Measurements from ENCODE around the gene DNAI2. TPM values are rescaled to one million over a fixed set of nuclear protein-coding genes. Genes with fewer than 3 reads are reported as not detected.
A peak's percentile ranks its signal among the peaks of the same experiment; 100 is the strongest.

The DNAI2 gene
- total RNA-seq, 1 experiment from 2014 or later: not detected

- DNase-seq (ENCODE audit: low read depth): peak; percentile 10
These were observed 32.0 kb downstream of the DNAI2 start for GRCh38 chr17:74305865-74306654.

- DNase-seq (ENCODE audit: low read depth): peak; percentile 28
These were observed 34.1 kb downstream of the DNAI2 start for GRCh38 chr17:74307984-74308773.

- DNase-seq (ENCODE audit: low read depth): no peak
These were observed 35.9 kb downstream of the DNAI2 start for GRCh38 chr17:74309902-74310301.

- DNase-seq (ENCODE audit: low read depth): no peak
These were observed 40.8 kb downstream of the DNAI2 start for GRCh38 chr17:74314877-74315276.

DNA sequence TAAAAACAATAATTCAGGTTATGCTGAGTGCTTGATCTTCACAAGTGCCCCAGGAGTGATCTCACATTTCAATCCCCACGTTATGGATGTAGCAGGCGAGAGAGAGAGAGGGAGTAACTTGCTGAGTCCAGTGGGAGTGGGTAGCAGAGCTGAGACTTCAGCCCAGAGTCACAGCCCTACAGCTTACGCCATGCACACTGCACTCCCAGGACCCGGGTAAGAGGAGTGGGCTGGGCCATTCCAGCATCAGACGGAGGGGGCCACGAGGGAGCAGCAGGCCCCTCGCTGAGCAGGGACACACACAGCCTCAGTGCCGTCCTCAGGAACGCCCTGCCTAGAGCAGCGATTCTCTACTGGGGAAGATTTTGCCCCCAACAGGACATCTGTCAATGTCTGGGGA lies 42.2 kb downstream of the DNAI2 start:
- no peak for DNase-seq (ENCODE audit: low read depth)

- no peak for DNase-seq (ENCODE audit: low read depth)
These were observed 43.0 kb downstream of the DNAI2 start for GRCh38 chr17:74317071-74317470.

DNA sequence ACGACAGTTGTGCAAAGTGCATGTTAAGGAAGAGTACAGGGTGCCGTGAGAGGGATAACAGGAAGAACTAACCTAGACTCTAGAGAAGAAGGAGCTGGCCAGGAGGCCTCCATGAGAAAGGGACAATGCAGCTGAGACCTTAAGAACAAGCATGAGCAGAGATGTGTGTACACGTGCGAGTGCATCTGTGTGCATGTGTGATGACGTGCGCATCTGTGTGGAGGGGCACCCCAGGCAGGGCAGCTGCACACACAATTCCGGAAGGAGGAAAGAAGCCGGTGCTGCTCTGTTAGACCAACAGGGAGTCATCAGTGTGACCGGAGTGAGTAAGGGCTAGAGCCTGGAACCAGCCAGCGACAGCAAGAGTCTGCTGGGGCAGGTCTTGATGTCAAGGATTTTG lies 44.4 kb downstream of the DNAI2 start:
- no peak for DNase-seq (ENCODE audit: low read depth)

DNA sequence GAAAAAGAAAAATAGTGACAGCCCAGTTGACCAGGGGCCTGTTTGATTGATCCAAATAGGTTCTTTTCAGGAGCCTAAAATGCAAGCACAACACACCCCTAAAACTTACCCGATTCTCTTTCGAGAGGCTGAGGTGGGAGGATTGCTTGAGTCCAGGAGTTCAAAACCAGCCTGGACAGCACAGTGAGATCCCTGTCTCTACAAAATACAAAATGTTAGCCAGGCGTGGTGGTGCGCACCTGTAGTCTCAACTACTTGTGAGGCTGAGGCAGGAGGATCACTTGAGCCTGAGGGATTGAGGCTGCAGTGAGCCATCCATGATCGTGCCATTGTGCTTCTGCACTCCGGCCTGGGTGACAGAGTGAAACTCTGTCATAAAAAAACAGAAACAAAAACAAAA lies 50.5 kb downstream of the DNAI2 start:
- DNase-seq (ENCODE audit: low read depth): no peak

GRCh38 chr17:74325376-74325742 lies 51.3 kb downstream of the DNAI2 start:
- no peak for DNase-seq (ENCODE audit: low read depth)

DNA sequence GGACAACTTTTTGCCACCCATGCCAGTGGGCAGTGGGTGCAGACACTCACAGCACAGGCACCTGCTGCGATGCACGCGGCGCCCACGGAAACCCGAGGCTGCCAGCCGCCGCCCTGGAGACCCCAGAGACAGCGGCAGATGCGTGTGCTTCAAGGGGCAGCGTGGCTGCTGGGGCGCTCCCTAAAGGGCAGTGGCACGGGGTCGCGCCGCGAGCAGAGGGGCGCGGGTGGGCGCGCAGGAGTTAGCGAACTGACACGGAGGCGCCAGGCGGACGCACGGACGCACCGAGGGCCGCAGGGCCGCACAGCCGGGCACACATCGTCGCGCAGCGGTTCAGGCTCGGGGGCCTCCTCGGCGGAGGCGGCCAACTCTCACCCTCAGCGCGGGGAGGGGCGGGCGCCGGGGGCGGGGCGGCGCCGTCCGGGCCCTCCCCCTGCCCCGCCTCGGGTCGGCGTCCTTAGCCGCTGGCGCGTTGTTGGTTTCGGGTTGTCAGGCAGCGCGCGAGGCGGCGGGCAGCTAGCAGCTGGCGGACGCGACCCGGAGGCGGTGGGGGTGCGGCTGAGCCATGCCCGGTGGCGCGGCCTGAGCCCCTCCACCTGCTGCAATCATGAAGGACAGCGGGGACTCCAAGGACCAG lies 51.8 kb downstream of the DNAI2 start, which contains the start of gene KIF19:
TSS of gene KIF19 (plus strand) at position 484 of the 637 bp plus-strand sequence. CDS start at position 608, 124 bp downstream.
- no peak for DNase-seq (ENCODE audit: low read depth)

DNA sequence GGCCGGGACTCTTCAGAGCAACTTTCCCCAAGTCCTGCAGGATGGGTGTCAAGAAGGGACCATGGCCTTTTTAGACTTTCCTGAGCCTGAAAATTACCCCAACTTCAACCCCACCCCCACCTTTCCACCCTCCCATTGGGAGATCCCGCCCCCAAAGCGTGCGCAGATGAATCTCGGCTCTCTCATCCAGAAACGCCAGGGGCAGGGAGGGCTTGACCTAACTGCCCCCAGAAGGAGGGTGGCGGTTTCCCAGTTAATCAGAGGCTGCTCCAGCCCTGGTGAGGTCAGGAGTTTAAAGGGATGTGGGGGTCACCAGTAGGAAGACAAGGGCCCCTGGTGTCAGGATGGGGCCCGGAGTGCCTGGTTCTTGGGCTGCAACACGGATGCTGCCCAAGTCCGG lies 52.5 kb downstream of the DNAI2 start:
- no peak for DNase-seq (ENCODE audit: low read depth)

- no peak for DNase-seq (ENCODE audit: low read depth)
These were observed 54.5 kb downstream of the DNAI2 start for GRCh38 chr17:74328487-74328886.

DNA sequence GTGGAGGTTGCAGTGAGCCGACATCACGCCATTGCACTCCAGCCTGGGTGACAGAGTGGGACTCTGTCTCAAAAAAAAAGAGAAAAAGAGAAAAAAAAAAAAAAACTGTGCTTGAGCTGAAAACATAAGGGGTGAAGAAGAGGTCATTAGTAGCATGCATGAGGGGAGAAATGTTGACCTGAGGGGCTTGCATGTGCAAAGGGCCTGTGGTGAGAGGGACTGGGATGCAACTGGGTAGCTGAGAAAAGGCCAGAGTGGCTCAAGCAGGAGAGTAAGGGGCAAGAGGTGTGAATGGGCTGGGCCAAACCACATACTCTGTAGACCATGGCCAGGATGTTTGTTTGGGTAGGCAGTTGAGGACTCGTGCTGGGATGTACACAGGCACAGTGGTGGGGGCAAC lies 55.3 kb downstream of the DNAI2 start:
- DNase-seq (ENCODE audit: low read depth): no peak

GRCh38 chr17:74330446-74330845 lies 56.4 kb downstream of the DNAI2 start:
- no peak for DNase-seq (ENCODE audit: low read depth)

DNA sequence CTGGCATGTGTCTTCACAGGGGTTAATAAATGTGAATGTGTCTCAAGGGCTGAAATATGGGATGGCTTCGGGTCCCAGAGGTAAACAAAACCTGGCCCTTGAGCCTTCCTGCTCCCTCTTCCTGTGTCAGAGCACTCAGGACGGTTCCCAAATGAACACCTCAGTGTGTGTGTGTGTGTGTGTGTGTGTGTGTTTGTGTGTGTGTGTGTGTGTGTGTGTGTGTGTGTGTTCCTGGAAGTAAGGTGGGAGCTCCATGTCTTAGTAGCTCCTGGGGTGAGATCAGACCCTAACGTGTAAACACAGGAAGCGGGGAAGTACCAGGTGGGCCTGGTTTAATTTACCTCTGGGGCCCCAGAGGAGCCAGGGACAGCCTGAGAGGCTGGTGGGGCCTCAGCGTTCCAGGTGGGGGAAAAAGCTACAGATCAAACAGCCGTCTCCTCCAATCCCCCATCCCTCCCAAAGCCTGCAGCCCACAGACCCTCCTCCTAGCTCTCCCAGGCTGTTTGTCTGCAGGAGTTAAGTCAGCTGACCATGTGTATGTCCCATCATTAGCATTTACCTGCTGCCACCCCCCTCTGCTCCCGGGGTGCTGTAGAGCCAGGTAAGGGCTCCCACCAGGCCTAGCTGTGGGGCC lies 58.1 kb downstream of the DNAI2 start:
- no peak for DNase-seq (ENCODE audit: low read depth)

DNA sequence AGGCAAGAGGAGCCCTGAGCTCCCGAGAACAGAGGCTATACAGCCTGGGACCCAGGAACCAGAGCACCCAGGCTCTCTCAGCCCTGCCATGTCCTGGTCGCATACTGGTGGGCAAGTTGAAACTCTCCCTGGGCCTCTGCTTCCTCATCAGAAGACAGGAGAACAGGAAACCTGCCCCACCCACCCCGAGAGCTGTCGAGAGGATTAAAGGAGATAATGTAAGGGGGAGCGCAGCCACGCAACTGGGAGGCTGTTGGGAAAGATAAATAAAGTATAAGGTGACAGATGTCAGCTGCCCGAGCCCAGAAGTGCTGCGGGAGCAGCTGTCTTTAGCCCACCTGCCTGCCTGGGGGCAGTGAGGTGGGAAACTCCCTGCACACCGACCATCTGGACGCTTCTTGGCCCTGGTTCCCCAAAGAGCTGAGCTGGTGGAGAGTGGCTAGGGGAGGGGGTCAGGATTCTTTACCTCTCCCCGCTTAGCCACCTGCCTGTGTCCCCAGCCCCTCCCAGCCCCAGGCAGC lies 58.8 kb downstream of the DNAI2 start:
- DNase-seq (ENCODE audit: low read depth): no peak

DNA sequence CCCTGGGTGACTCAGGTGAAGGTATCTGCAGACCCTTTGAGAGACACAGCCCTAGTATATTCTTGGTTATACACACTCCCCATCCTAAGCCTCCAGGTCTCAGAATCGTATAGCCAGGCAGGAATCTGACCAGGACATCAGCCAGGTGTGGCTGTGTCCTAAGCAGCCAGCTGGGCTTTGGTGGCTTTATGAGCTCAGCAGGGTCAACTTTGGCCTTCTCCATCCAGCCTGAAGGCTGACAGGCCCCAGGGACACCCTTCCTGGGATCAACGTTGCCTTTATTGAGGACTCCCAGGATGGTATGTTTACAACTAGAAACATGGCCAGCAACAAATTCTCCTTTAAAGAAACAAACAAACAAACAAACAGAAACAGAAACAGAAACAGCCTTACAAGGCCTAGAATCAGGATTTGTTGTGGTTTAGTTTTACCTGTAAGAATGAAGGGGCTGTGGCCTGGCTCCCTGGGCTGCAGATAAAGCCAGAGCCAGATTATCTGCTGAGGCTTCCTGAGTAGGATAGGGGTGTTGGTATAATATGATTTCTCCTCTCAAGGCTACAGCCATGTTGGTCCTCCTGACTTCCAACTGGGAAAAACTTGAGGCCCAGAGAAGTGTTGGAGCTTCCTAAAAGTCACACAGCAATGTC lies 60.5 kb downstream of the DNAI2 start:
- DNase-seq (ENCODE audit: low read depth): peak; percentile 4

DNA sequence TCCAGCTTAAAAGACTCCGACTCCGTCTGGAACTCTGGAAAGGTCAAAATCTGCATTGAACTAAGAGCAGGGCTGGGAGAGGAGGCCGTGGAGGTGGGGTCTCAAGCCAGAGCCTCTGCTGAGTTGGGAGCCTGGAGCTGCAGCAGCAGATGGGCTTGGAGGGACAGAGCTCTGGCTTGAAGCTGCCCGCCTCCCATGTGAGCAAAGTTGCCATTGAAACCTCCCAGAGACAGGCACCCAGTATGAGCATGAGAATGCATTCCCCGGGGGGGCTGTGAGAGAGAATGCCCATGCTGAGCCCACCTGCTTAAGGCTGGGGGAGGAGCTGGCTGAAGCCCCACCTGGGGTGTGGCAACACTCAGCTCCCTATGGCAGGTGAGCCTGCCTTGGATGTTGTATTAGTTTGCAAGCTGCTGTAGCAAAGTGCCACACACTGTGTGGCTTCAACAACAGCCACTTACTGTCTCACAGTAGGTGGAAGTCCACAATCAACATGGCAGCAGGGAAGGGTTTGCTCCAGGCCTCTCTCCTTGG lies 61.6 kb downstream of the DNAI2 start:
- no peak for DNase-seq (ENCODE audit: low read depth)

GRCh38 chr17:74336307-74336706 lies 62.3 kb downstream of the DNAI2 start:
- no peak for DNase-seq (ENCODE audit: low read depth)

DNA sequence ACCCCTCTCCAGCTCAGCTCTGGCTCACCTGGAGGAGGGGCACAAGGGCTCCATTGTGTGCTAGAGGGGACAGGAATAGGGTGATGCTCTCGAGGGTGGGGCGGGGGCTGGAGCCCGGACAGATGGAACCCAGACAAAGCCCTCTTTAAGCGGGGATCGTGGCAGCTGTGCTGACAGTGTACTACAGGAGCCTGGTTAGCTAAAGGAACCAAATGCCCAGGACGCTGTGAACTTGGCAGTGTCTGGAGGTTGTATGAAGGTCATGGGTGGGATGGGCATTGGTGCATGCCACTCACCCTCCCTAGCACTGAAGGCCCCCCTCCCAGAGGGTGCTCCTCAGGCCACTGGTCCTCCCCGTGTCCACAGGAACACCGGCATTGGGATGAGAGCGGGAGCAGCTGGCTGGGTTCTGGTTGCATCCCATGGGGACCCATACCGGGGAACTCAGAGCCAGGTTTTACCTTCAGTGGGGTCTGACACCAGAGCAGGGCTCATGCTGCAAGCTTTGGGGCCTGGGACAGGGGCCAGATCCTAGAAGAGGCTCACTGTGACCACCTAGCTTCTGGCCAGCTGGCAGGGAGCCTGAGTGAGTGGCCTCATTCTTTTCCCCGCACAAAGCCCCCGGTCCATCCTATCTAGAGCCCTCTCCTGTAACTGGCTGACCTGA lies 63.9 kb downstream of the DNAI2 start:
- no peak for DNase-seq (ENCODE audit: low read depth)
